HUDEP-2 (cell line): ENCODE data around the gene MSL2.
A peak's percentile ranks its signal among the peaks of the same experiment; 100 is the strongest.
"Not testable (repeated sequence)": the region's sequence is repeated elsewhere in the genome, so short reads cannot be mapped to it uniquely, and the experiment has no call there.

ENCODE experiments used
- DNase-seq, 76 experiments: peaks; one replicate each; lab custom pipeline; 2025; ENCODE audit not compliant: unreplicated experiment in 76 of 76; lab: John Stamatoyannopoulos, UW

Gene MSL2

GRCh38 chr3:136149667-136150066 lies 46.5 kb downstream of the MSL2 start:
- DNase-seq: no peak

DNA sequence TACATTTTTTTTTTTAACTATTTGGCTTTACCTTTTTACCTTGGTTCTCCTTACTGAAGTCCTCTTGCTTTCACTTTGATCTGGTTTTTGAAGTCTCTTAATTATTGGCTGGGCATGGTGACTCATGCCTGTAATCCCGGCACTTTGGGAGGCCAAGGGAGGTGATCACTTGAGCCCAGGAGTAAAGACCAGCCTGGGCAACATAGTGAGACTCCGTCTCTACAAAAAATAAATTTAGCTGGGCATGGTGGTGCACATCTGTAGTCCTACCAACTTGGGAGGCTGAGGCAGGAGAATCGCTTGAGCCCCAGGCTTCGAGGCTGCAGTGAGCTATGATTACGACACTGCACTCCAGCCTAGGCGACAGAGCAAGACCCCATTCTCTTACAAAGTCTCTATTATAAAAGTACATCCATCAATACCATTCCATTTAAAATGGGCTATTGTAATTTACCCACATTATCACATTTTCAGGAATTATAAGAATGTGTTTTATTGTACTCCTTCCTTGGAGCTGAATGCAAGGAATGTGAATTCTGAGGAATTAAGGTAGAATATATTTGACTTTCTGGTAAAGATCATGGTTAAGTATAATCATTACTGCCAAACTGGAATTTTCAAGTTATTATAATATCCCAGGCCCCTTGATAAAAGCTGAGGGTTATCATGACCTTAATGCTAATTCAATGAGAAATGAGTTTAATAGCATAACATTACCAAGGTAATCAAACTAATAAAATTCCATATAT lies 49.0 kb downstream of the MSL2 start:
- no peak for DNase-seq

GRCh38 chr3:136144397-136144796 lies 51.7 kb downstream of the MSL2 start:
- not testable (repeated sequence) for DNase-seq

- DNase-seq: no peak
Measured at GRCh38 chr3:136142592-136142991, 53.5 kb downstream of the MSL2 start.

DNA sequence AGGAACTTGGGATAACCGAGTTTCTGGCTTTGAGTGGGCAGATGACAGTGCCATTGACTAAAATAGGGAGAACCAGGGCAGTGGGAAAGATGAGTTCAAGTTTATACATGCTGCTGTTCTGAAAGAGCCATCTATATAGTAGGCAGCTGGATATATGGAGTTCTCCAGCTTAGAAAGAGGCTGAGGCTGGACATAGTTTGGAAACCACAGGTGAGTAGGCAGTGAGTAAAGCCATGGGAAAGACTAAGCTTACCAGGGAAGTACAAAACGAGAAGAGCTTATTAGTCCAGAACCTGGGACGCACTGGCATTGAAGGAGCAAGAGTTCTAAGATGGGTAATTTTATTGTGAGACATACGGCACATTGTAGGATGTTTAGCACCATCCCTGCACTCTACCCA lies 54.2 kb downstream of the MSL2 start:
- no peak for DNase-seq

- DNase-seq: no peak
Measured at GRCh38 chr3:136141291-136141785, 54.8 kb downstream of the MSL2 start.

DNA sequence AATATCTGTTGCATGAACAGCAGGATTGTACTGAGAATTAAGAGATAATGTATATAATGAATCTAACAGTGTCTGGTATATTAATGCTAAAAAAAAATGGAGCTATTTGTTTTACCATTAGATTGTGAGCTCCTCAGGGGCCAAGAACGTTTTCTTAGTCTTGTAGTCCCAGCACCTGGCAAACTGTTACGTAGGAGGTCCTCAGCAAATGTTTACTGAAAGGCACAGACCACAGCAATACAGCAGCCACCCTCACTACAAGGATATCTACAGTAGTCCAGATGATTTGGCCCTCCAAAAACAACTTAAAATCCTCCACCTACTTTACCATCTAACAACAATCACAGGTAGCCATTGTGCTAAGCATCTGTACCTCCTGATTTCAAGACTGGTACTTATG lies 59.7 kb downstream of the MSL2 start:
- no peak for DNase-seq

DNA sequence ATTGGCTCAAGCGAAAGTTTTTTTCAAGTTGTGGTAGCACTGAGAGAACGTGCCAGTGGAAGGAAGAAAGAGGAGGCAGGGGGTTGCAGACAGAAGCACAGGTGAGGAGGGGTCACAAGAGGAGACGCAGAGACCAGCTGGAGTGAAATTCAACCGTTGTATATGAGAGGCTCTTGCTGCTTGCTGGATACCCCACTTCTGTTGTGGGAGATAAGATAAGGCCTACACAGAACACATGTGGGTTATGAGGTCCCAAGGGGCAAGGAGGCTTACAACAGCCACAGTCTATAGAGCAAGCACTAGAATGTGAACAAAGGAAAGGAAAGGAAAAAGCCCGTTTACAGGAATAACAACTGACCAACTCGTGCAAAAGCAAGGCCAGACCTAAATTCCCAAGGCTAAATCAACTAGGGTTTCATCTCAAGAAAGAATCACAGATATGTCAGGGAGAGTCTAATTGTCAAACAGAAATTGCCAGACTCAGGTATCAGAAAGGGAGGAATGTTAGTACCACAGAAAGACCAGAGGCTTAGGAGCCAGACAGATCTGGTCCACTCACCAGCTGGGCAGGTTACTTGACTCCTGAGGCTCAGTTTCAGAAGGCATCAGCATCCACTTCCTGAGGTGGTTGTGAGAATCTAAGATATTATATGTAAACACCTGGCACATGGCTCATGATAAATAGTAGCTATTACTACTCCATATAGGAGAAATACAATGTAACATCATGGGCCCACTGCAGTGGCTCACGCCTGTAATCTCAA lies 60.9 kb downstream of the MSL2 start:
- peak in 75 of 76 experiments; percentile 6 to 90 (median 64) for DNase-seq

- no peak for DNase-seq
Measured at GRCh38 chr3:136134091-136134490, 62.0 kb downstream of the MSL2 start.

DNA sequence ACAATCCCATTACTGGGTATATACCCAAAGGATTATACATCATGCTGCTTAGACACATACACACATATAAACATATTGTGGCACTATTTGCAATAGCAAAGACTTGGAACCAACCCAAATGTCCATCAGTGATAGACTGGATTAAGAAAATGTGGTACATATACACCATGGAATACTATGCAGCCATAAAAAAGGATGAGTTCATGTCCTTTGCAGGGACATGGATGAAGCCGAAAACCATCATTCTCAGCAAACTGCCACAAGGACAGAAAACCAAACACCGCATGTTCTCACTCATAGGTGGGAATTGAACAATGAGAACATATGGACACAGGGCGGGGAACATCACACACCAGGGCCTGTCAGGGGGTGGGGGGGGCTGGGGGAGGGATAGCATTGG lies 64.5 kb downstream of the MSL2 start:
- not testable (repeated sequence) for DNase-seq

DNA sequence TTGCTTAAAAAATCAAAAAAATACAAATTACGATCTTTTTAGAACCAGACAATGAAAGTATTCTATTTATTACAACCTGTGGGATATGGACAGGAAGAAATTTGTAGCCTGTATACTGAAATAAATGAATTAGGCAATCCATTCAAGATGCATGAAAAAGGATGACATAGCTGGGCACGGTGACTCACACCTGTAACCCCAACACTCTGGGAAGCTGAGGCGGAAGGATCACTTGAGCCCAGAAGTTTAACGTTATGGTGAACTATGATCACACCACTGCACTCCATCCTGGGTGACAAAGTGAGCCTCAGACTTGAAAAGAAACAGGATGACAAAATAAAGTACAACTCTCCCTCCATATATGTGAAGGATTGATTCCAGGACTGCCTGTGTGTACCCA lies 74.1 kb downstream of the MSL2 start:
- no peak for DNase-seq

DNA sequence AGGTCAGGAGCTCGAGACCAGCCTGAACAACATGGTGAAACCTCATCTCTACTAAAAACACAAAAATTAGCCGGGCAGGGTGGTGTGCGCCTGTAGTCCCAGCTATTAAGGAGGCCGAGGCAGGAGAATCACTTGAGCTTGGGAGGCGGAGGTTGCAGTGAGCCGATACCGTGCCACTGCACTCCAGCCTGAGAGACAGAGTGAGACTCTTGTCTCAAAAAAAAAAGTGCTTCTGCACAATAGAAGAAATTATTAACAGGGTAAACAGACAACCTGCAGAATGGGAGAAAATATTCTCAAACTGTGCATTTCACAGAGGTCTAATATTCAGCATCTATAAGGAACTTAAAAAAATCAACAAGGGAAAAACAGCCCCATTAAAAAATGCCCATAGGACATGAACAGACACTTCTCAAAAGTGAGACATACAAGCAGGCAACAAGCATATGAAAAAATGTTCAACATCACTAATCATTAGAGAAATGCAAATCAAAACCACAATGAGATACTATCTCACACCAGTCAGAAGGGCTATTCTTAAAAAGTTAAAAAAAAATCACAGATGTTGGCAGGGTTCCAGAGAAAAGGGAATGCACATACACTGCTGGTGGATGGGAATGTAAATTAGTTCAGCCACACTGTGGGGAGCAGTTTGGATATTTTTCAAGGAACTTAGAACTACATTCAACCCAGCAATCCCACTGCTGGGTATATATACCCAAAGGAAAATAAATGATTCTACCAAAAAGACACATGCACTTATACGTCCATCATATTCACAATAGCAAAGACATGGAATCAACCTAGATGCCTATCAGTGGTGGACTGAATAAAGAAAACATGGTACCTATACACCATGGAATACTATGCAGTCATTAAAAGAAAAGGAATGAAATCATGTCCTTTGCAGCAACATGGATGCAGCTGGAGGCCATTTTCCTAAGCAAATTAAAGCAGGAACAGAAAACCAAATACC lies 75.5 kb downstream of the MSL2 start:
- DNase-seq: no peak

- not testable (repeated sequence) for DNase-seq
Measured at GRCh38 chr3:136119783-136120182, 76.4 kb downstream of the MSL2 start.

GRCh38 chr3:136119332-136119731 lies 76.8 kb downstream of the MSL2 start:
- not testable (repeated sequence) for DNase-seq

GRCh38 chr3:136114421-136114820 lies 81.7 kb downstream of the MSL2 start:
- no peak for DNase-seq

DNA sequence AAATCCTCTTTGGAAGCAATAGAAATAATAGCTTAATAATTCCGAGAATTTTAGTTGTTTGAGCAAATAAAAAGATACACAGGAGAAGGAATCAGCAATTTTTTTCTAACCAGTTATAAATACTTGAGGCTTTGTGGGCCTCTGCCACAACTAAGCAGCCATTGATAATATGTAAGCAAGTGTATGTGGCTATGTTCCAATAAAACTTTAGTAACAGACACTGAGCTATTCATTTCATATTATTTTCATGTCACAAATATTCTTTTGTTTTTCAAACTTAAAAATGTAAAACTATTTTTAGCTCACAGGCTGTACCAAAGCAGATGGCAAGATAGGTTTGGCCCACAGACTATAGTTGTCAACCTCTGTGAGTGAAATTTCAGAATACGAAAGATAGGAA lies 85.7 kb downstream of the MSL2 start:
- no peak for DNase-seq

DNA sequence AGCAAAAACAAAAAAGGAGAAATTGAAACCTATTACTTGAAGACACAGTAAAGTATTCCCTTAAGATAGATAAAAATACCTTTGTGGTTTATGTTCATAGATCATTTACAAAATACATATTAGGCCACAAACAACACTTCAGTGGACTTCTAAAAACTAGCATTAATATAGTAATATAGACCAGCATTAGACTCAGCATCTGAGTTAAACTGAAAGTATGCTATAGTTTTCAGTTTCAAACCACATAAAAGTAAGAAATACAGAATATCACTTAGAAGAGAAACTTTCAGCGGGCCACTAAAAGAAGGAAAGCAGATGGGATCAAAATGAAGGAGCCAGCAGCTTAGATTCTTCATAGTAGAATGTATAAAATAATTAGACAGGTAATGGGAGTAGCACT lies 86.6 kb downstream of the MSL2 start:
- DNase-seq: no peak

DNA sequence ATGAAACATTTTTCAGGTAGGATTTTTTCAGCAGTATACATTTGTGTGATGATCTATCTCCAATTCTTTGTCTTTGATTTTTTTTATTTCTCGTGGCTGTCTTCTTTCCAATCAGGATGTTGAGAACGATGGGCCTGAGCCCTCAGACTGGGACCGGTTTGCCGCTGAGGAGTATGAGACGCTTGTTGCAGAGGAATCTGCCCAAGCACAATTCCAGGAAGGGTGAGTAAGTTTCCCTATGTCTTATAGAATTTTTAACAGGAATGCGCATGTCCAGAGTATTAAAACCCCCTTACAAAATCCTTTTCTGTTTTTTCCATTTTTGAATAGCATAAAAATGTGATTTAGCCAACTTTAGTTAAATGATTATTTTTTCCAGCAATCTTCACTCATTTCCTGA lies 90.0 kb downstream of the MSL2 start:
- no peak for DNase-seq

DNA sequence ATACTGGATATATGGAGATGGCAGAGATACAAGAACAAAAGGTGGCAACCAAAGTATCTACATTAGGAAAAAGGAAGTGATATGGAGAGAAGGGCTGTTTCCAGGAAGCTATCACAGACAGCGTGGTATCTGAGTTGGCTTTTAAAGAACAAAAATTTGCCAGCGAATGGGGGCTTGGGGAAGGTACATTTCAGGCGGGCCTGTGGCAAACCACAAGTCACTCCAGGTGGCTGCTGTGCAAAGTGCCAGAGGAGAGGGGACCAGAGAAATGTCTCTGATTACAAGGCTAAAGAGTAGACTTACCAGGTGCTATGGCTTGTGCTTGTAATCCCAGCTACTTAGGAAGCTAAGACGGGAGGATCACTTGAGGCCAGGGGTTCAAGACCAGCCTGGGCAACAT lies 91.1 kb downstream of the MSL2 start:
- no peak for DNase-seq
